Hypothalamus (tissue), 51 donors: ENCODE results near the gene RS1.

Source experiments
- DNase-seq, 51 donors: peaks; one replicate each; lab custom pipeline; 2025; lab: John Stamatoyannopoulos, UW

RS1 gene

DNA sequence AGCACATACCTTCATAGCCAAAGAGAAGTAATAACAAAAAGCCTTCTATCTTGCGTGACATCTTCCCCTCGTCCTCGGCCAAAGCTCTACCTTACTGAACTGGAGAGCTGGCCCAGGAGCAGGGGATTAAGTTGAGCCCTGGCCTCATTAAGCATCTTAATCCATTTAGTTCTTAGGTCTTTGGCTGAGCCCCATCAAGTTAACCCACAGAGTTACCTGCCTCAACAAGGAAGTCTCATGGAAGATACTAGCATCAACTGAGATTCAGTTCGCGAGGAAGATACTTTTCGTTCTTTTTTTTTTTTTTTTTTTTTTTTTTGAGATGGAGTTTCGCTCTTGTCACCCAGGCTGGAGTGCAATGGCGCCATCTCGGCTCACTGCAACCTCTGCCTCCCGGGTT is at the start of gene RS1:
Gene RS1, minus strand, starts transcription at position 101 of the 400 bp plus-strand sequence. Its CDS starts 40 bp downstream, at position 61.
- no peak for DNase-seq

DNA sequence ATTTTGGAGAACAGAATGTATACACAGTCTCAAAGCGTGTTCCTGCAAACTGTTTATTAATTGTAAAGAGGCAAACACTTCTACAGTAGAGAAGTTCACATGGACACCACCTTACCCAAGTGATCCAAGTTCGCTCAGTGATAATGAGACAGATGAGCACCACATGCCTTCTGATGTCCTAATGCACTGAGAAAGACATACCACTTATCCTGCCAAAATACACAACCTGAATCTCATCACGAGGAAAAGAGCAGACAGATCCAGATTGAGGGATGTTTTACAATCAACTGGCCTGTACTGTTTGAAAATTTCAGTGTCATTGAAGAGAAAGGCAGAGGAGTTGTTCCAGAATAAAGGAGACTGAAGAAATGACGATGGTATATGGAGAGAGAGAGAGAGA is 47.9 kb upstream of the RS1 start:
- no peak for DNase-seq

DNA sequence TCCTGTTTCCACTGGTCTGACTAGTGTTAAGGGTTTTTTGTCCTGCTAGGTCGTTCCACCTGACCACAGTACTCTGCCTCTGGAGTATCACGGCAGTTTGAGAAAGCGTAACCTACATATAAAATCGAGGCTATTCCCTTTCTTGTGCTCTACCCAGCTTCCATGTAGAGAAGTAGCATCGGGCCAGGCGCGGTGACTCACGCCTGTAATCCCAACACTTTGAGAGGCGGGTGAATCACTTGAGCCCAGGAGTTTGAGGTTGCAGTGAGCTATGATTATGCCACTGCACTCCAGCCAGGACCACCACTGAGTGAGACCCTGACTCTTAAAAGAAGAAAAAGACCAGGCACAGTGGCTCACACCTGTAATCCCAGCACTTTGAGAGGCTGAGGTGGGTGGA is 43.0 kb upstream of the RS1 start:
- DNase-seq: no peak

DNA sequence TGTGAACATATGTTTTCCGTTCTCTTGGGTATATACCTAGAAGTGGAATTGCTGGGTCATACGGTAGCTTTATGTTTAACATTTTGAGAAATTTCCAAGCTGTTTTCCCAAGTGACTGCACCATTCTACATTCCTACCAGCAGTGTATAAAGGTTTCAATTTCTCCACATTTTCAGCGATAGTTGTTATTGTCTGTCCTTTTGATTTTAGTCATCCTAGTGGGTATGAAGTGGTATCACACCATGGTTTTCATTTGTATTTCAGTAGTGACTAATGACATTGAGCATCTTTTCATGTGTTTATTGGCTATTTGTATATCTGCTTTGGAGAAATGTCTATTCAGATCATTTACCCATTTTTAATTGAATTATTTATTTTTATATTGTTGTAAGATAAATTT is 37.9 kb upstream of the RS1 start:
- DNase-seq: no peak

DNA sequence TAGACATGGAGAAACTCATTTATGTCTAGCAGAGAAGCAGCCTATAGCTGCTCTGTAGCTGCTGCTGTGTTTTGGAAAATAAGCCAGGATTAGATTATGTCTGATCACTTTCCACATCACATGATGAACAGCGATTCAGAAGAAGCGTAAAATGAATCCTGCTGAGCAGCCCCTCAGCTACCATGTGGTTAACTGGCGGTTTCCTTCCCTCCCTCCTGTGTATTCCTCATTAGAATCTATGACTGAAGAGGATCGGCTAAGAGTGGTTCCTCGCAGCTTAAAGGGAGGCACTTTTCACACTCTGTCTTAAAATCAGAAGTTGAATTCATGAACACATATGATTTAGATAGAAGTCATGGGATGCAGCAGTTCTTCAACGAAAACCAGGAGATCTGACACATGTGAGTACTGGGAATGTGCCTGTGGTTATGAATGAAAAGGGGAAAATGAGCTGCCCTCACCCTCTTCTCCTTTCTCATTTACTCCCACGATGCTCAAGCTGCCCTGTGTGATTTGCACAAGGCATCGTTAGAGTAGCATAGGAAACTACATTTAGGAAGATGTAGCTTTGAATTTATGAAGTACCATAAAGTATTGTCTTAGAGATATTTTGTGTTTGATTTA is 35.6 kb upstream of the RS1 start, which contains the start of gene PPEF1:
Gene PPEF1, plus strand, starts transcription at position 220 of the 624 bp plus-strand sequence. Its CDS starts 136 bp downstream, at position 356.
- no peak for DNase-seq

DNA sequence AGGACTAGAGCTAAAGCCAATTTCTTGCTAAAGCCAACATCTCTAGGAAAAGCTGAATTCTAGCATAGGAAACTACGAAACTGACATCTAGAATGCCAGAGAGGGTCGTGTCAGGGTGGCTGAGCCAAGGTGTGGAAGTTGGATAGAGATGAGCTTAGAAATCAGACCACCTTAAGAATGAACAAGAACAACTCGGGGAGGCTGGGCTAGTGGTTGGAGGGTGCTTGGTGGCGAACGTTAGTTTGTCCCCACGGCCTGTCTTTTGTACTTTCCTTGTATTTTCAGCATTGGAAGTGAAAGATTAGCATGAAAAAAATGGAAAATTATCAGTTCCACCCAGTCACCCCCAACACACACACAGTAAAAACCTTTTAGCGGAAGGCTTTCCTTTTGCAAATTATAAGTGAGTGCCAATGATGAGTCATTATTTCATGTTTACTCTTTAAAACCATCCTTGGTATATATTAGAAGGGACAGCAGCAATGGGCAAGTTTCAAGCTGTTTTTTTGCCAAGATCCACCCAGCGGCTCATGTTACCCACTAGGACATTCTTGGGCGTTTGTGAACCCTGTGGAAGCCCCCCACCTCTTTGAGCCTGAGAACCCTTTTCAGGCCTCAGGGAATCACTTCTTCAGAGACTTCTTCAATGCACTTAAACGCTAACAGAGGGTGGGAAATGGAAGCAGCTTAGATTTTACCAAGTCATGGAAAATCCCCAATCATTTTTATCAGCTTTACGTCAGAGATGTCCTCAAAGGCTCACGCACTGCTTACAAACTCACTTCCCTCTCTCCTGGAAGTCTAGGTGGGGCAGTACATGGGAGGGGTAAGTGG is 30.7 kb upstream of the RS1 start:
- no peak for DNase-seq

DNA sequence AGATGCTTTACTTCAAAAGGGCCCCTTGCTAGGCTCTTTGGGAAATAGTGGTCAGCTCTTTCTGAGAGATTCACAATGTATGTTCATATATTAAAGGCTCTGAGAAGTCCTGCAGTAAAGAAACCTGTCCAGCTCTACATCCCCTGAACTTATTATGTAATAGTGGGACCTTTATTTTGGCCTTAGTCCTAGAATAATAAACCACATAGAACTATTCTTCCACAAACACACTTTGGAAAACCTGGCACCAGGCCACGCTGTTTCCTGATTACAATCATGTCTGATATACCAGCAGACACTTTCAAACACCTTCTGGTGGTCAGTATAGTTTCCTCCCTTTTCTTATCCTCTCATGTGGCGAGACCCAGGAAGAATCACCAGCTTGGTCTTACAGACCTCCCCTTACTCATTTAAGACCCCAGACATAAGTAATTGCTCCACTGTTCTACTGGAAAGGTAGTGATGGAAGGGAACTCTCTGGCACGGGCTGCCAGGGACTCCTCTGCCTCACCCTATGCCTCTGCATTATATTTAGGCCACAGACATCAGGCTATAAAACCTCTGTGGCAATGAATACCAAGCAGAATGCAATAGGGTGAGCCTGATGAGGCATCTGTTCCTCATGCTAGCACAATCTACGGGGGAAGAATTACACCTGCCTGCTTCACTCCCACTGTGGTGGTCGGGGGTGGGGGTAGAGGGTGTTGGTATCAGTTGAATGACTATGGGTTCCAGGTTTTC is 29.9 kb upstream of the RS1 start:
- no peak for DNase-seq

DNA sequence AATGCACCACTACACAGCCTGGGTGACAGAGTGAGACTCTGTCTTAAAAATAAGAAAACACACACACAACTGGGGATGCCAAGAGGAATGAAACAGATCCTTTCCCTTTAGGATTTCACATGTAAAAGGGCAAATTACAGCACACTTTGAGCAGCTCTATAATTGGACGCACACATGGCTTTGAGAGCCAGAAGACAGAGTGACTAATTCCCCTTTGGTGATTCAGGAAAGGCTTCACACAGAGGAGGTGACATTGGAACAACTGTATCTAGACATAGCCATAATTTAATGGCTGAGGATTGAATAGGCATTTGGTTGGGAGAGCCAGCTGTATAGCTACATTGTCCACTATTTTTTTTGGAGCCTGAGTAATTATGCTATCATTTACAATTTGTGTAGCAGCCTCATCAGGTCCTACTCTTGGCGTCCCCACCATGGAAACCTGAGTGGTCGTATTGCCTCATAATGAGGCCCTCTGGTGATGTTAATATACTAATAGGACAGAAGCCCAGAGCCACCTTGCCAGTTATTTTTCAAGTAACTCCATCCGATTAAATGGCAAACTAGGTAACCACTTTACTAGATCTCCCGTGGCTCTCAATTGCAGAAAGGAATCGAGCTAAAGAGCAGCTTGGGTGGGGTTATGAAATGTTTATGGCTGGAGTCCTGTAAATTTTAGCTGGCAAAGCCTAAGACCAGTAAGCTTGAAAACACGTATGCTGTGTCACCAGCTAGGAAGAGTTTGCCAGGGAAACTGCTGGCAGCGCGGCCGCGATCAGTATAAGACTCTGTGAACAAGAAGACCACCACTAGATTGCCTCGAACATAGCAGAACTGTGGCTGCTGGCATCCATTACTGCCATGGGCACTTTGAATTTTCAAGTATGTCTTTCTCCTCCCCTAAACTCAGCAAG is 27.1 kb upstream of the RS1 start:
- no peak for DNase-seq

DNA sequence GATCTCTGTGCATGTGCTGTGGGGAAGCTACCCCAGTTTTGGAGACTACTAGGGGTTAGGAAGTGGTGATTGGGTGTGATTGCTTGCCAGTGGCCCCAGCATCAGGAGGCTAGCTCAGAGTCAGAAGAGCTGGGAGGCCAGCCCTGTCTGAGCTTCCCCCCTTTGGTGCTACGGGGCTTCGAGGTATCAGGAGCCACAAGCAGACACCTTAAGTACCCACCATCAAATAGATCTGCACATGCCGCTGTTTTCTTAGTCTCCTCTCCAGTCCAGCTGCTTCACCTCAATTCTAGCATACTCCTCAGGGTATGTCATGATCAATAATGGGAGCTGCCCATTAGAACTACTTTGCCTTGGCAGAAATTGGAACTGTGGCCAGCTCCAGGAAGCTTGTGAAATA is 24.7 kb upstream of the RS1 start:
- no peak for DNase-seq

DNA sequence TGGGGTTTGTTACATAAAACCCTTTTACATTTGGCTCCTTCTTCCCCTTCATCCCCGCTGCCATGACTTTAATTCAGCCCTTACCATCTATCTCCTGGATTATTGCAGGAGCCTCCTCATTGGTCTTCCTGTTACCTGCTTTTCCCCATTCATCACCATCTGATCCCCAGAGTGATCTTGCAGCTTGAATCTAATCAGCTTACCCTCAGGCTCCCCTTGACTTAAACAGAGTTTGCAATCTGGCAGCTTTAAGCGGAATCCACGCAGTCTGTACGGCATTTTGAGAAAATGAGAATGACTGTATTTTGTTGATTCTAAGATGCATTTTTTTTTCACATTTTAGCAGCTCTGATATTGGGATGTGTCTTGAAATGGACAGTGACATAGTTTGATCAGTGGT is 20.6 kb upstream of the RS1 start:
- no peak for DNase-seq

DNA sequence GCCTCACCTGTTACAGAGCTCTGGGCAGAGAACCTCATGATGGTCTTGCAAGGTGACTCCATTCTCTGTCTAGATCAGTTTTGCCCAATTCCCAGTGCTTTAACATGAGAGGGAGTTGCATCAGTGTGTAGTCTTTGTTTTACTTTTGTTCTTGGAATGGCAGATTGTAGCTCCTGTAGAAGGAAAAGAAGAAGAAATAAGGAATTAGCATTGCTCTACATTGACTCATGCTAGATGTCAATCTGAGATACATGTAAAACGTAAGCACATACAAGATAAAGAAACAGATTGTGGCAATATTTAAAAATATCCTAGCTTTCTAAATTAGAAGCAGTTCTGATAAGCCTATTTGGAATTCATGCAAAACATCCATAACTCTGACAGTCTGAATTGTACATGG is 19.5 kb upstream of the RS1 start:
- DNase-seq: no peak

DNA sequence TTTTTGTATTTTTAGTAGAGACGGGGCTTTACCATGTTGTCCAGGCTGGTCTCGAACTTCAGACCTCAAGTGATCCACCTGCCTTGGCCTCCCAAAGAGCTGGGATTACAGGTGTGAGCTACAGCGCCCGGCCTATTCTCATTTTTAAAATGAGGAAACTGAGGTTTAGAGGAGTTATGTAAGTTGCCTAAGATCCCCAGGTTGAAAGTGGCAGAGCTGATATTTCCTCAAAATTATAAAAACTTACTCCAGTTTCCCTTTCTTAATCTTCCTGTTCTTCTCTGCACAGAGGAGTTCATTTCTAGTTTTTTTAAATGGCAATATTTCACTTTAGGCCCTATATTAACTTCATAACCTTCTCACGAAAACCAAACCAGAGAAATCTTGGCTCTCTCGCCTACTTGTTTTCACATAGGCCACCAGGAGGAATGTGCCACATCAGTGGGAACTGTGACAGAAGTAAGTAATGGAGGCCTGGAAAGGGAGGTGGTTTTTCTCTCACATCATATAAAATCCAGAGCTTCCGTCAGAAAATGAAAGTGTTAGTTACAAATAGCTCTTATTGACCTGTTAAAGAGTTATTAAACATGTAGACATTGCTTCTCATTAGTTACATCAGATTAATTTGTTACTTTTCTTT is 16.1 kb upstream of the RS1 start:
- no peak for DNase-seq

DNA sequence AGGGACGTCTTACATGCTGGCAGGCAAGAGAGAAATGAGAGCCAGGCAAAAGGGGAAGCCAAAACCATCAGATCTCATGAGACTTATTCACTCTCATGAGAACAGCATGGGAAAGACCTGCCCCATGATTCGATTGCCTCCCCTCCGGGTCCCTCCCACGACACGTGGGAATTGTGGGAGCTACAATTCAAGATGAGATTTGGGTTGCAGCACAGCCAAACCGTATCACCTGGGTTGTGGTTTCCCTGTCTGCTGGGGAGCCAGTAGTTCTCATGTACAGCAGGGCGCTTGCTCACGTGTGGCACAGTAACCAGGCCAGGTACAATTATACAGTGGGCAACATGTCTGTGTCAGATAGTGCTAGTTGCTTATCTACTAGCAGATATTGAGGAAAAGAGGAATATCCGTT is 11.1 kb upstream of the RS1 start:
- no peak for DNase-seq

DNA sequence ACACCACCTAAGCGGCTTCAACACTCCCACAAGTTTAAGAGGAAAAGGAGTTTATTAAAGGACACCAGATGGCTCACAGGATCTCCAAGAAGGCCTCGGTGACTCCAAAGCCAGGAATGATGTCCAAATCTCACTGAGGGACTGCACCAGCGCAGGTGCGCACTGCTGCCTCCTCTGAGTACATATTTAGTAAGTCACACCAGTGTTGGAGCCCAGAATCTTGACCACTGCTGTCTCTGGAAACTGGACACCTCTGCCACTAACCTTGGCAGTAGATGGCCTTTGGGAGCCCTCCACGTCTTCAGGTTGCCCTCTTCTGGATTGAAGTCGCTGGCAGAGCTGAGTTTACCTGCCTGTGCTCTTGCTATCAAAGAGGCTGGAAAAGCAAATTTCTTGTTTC is 10.1 kb upstream of the RS1 start:
- DNase-seq: no peak

DNA sequence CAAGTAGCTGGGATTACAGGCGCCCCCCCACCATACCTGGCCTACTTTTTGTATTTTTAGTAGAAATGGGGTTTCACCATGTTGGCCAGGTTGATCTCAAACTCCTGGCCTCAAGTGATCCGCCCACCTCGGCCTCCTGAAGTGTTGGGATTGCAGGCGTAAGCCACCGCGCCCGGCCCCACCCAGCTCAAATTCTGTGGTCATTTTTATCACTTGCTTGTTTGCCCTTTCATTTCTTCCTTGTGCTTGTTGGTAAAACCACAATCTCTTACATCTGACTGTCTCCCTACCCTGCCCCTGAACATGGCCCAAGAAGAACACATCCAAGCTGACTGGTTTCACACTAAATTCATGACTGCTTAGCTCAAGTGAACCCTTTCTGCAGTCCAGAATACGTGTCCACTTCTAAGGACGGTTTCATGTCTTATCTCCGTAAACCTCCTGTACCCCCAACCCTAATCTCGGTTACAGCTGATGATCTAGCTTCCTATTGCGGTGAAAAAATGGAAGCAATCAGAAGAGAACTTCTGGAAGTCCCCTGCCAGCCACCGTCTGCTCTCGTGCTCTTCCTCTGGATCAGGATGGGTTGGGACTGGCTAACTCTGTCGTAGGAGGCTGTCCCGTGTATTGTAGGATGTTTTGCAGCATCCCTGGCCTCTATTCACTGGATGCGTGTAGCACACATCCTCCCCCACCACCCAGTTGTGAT is 5.4 kb upstream of the RS1 start:
- DNase-seq: no peak

DNA sequence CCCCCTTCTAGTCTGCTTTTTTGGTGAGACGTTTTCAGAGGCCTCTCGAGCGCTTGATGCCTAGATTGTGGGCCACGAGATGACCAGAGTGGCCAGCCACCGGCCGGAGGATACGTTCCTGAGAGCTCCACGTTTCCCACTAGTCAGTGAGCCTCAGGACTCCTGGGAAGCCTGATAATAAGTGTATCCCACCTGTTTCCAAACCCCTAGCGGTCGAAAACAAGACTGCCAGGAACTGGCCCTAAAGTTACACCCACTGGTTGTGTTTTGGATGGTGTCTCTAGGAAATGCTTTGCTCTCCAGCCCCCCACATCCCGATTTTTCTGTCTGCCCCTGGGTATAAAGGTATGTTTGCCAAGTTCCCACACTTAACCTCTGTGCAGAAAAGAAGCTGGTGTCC is 4.6 kb upstream of the RS1 start:
- no peak for DNase-seq

DNA sequence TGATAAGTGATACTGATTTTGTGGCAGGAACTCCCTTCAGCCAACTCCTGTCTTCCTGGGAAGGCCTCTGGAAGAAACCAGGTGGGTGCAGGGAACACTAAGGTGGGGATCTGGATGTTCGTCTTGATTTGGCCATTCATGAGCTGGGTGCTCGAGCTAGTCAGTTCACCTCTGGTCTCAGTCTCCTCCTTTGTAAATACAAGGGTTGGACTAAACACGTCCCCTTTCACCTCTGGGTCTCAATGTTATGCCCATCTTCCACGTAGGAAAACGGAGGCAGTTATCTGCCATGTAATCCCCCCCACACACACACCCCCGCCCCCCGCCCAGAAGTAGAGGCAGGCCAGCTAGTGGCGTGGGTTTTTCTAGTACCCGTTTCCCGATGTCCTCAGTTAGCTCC is 4.1 kb upstream of the RS1 start:
- DNase-seq: no peak

DNA sequence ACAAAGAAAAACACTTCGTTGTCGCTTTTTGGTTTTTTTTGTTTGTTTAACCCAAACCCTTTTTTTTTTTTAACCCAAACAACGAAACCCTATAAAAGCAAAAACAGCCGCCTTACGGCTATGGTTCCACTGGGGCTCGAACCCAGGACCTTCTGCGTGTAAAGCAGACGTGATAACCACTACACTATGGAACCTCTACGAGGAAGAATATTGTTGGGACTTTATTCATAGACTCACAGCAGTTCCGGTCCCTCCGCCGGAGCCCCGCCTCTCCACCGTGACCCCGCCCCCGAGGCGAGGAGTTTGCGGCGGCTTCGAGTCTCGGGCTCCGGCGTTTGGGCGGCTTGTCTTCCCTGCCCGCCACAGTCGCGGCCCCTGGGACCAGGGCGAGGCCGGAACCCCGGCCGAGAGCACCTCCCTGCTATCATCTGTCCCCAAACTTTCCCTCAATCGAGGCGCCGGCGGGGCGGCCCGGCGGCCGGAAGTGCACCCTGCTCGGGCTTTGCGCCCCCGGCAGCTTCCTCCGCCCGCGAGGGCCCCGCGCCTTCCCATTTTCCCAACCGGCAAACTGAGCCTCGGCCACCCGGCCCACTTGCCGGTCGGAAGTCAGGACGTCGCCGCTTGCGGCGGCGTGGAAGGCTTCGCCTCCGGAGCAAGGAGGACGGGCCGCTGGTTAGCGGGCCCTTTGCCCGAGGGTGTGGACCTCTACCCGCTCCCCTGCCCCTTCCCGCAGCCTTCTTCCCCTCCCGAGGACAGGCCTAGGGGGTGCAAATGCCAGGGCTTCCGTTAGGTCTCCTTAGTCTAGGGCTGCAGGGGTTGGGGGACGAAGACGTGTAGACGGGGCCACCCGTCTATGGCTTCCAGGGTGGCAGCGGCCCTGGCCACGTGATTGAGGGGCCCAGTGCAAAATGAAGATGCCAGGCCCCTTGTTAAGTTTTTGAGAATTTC is 3.2 kb upstream of the RS1 start:
- DNase-seq: peak in 50 of 51 donors; percentile 5 to 86 (median 44)
